K562 (cell line): Measurements from ENCODE around the gene SELENOM.

ENCODE experiments used
- CBFA2T2 ChIP-seq: fragments of 450-650 bp; conservative IDR thresholded peaks from 2 replicates; pipeline ENCODE4 v1.6.1; 2017; ENCODE audit warnings: mild to moderate bottlenecking
- CEBPB ChIP-seq: fragments of 450-650 bp; IDR thresholded peaks from 2 replicates; pipeline ENCODE4 v1.6.1; 2016; ENCODE audit warnings: missing genetic modification characterization, missing compliant biosample characterization
- CREM ChIP-seq: IDR thresholded peaks from 2 replicates; pipeline ENCODE4 v1.6.1; 2014; ENCODE audit warnings: antibody characterized with exemption, low read depth
- ESRRA ChIP-seq: fragments of 450-650 bp; IDR thresholded peaks from 2 replicates; pipeline ENCODE4 v1.6.1; 2014; ENCODE audit warnings: low read depth, mild to moderate bottlenecking, moderate library complexity, borderline replicate concordance
- MCM7 ChIP-seq, 2 experiments: fragments of 450-650 bp; IDR thresholded peaks; 2 replicates each; pipeline ENCODE4 v1.6.1; 2016 to 2018
- ZNF232 ChIP-seq: sonication (generic); formaldehyde crosslinking; IDR thresholded peaks from 2 replicates; pipeline ENCODE4 v1.8.0; 2022; ENCODE audit warnings: mild to moderate bottlenecking, missing genetic modification reagents
- TF ChIP-seq, protein P1 (sequence below), 3 experiments: IDR thresholded peaks in 2 of 3; conservative IDR thresholded peaks in 1 of 3; 2 replicates each; pipeline ENCODE4 v1.5.1; 2011 to 2012; ENCODE audit warnings: low read length in 3 of 3, mild to moderate bottlenecking in 3 of 3, control low read depth in 2 of 3, improper control_type of control experiment in 1 of 3, inconsistent platforms in 1 of 3, low read depth in 1 of 3, mixed read lengths in 1 of 3, moderate library complexity in 1 of 3; ENCODE audit not compliant: insufficient read depth in 2 of 3
- TF ChIP-seq, protein P2 (sequence below): fragments of 450-650 bp; IDR thresholded peaks from 2 replicates; pipeline ENCODE4 v1.6.1; 2017; ENCODE audit warnings: antibody characterized with exemption, mild to moderate bottlenecking
- TF ChIP-seq, protein P3 (sequence below): sonication (generic); formaldehyde crosslinking; IDR thresholded peaks from 2 replicates; pipeline ENCODE4 v1.8.0; 2023; ENCODE audit warnings: mild to moderate bottlenecking, missing genetic modification reagents

DNA sequence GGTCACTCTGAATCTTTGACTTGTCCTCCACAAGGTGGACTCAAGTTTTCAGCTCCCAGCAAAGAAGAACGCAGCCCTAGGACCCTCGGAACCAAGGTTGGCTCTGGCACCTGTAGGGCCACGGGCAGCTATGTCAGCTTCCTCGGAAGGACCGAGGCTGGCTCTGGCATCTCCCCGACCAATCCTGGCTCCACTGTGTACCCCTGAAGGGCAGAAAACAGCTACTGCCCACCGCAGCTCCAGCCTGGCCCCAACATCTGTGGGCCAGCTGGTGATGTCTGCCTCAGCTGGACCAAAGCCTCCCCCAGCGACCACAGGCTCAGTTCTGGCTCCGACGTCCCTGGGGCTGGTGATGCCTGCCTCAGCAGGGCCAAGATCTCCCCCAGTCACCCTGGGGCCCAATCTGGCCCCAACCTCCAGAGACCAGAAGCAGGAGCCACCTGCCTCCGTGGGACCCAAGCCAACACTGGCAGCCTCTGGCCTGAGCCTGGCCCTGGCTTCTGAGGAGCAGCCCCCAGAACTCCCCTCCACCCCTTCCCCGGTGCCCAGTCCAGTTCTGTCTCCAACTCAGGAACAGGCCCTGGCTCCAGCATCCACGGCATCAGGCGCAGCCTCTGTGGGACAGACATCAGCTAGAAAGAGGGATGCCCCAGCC is 17.6 kb upstream of the SELENOM start:
- TF ChIP-seq, protein P1, sequence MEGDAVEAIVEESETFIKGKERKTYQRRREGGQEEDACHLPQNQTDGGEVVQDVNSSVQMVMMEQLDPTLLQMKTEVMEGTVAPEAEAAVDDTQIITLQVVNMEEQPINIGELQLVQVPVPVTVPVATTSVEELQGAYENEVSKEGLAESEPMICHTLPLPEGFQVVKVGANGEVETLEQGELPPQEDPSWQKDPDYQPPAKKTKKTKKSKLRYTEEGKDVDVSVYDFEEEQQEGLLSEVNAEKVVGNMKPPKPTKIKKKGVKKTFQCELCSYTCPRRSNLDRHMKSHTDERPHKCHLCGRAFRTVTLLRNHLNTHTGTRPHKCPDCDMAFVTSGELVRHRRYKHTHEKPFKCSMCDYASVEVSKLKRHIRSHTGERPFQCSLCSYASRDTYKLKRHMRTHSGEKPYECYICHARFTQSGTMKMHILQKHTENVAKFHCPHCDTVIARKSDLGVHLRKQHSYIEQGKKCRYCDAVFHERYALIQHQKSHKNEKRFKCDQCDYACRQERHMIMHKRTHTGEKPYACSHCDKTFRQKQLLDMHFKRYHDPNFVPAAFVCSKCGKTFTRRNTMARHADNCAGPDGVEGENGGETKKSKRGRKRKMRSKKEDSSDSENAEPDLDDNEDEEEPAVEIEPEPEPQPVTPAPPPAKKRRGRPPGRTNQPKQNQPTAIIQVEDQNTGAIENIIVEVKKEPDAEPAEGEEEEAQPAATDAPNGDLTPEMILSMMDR (IDR thresholded peaks at IDR 0.05 in 2 of 3, conservative IDR thresholded peaks at IDR 0.05 in 1 of 3; ENCODE audit: insufficient read depth in 2 of 3, low read depth in 1 of 3, low read length in 3 of 3): no peak
- TF ChIP-seq ZNF232 (CRISPR knock-in tag): no peak
- TF ChIP-seq CBFA2T2: no peak
- TF ChIP-seq CREM: no peak
- TF ChIP-seq, protein P2, sequence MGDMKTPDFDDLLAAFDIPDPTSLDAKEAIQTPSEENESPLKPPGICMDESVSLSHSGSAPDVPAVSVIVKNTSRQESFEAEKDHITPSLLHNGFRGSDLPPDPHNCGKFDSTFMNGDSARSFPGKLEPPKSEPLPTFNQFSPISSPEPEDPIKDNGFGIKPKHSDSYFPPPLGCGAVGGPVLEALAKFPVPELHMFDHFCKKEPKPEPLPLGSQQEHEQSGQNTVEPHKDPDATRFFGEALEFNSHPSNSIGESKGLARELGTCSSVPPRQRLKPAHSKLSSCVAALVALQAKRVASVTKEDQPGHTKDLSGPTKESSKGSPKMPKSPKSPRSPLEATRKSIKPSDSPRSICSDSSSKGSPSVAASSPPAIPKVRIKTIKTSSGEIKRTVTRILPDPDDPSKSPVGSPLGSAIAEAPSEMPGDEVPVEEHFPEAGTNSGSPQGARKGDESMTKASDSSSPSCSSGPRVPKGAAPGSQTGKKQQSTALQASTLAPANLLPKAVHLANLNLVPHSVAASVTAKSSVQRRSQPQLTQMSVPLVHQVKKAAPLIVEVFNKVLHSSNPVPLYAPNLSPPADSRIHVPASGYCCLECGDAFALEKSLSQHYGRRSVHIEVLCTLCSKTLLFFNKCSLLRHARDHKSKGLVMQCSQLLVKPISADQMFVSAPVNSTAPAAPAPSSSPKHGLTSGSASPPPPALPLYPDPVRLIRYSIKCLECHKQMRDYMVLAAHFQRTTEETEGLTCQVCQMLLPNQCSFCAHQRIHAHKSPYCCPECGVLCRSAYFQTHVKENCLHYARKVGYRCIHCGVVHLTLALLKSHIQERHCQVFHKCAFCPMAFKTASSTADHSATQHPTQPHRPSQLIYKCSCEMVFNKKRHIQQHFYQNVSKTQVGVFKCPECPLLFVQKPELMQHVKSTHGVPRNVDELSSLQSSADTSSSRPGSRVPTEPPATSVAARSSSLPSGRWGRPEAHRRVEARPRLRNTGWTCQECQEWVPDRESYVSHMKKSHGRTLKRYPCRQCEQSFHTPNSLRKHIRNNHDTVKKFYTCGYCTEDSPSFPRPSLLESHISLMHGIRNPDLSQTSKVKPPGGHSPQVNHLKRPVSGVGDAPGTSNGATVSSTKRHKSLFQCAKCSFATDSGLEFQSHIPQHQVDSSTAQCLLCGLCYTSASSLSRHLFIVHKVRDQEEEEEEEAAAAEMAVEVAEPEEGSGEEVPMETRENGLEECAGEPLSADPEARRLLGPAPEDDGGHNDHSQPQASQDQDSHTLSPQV: no peak
- TF ChIP-seq, protein P3, sequence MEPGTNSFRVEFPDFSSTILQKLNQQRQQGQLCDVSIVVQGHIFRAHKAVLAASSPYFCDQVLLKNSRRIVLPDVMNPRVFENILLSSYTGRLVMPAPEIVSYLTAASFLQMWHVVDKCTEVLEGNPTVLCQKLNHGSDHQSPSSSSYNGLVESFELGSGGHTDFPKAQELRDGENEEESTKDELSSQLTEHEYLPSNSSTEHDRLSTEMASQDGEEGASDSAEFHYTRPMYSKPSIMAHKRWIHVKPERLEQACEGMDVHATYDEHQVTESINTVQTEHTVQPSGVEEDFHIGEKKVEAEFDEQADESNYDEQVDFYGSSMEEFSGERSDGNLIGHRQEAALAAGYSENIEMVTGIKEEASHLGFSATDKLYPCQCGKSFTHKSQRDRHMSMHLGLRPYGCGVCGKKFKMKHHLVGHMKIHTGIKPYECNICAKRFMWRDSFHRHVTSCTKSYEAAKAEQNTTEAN (CRISPR knock-in tag): no peak
- TF ChIP-seq CEBPB (tag): no peak
- TF ChIP-seq ESRRA: no peak
- no peak for TF ChIP-seq MCM7 (IDR thresholded peaks at IDR 0.05)
